ENCODE results near the gene GPR162.

Gene GPR162, protein sequence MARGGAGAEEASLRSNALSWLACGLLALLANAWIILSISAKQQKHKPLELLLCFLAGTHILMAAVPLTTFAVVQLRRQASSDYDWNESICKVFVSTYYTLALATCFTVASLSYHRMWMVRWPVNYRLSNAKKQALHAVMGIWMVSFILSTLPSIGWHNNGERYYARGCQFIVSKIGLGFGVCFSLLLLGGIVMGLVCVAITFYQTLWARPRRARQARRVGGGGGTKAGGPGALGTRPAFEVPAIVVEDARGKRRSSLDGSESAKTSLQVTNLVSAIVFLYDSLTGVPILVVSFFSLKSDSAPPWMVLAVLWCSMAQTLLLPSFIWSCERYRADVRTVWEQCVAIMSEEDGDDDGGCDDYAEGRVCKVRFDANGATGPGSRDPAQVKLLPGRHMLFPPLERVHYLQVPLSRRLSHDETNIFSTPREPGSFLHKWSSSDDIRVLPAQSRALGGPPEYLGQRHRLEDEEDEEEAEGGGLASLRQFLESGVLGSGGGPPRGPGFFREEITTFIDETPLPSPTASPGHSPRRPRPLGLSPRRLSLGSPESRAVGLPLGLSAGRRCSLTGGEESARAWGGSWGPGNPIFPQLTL

DNA sequence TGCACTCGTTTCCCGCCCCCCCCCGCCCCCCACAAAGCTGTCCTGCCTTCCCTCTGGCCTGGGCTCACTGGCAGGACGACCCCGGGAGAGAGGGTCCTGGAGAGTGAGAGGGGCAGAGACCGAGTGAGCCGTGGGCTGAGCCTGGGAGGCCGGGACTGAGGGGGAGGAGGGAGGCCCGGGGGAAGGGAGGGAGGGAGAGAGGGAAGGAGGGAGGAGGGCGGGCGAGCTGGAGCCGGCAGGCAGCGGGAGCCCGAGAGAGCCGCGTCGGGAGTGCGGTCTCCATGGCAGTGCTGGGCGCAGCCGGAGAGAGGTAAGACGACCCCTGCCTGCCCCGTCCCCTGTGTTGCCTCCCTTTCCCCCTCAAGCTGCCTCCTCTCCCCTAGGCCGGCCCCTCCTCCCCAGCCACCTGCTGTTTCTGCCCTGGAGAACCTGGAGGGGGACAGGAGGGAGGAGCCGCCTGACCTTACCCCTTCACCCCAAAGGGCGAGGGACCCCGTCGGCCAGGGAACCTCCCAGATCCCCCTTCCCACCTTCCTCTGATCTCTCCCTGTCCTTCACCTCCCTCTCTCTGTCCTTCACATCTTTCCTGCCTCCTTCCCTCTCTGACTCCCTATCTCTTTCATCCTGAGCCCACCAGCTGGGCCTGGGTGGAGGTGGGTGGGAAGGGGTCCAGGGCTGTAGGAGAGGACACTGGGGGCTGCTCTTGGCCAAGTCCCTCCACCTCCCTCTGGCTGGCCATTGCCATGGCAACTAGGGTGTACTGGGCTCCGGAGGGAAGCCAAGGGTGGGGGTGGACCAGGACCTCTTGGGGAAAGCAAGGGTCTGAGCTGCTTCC is at the start of gene GPR162:
Gene GPR162 (plus strand): TSS at position 231 of the 835 bp plus-strand sequence. CDS start 2,078 bp downstream, outside the sequence.
- no peak for DNase-seq

GRCh38 chr12:6772331-6772695 is 49.3 kb upstream of the GPR162 start, which contains the start of gene LAG3:
LAG3 (plus strand) TSS chr12:6772520; CDS start chr12:6772853, 333 bp downstream.
- DNase-seq: peak; percentile 31

DNA sequence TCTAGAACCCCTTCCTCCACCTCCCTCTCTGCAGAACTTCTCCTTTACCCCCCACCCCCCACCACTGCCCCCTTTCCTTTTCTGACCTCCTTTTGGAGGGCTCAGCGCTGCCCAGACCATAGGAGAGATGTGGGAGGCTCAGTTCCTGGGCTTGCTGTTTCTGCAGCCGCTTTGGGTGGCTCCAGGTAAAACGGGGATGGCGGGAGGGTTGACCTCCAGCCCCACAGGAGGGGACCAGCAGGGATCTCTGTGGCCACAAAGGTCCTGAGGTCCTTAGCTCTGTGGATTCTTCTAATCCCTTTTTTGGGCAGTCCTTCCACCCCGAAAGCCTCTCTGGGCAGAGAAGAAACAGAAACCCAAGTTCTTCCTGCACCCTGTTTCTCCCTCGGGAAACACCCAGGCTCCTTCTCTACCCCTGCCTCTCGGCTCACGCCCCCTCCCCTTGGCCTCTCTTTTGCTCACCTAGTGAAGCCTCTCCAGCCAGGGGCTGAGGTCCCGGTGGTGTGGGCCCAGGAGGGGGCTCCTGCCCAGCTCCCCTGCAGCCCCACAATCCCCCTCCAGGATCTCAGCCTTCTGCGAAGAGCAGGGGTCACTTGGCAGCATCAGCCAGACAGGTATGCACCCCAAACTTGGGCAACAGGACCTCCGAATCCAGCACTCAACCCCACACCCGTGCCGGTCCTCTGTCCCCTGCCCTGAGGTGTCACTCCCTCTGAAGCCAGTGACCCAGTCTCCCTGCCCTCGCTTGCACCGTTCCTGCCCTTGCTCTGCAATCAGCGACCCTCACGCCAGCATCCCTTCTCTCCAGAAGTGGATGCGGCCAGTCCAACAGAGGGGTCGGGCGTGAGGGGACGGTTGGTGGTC is 48.7 kb upstream of the GPR162 start:
- no peak for DNase-seq

DNA sequence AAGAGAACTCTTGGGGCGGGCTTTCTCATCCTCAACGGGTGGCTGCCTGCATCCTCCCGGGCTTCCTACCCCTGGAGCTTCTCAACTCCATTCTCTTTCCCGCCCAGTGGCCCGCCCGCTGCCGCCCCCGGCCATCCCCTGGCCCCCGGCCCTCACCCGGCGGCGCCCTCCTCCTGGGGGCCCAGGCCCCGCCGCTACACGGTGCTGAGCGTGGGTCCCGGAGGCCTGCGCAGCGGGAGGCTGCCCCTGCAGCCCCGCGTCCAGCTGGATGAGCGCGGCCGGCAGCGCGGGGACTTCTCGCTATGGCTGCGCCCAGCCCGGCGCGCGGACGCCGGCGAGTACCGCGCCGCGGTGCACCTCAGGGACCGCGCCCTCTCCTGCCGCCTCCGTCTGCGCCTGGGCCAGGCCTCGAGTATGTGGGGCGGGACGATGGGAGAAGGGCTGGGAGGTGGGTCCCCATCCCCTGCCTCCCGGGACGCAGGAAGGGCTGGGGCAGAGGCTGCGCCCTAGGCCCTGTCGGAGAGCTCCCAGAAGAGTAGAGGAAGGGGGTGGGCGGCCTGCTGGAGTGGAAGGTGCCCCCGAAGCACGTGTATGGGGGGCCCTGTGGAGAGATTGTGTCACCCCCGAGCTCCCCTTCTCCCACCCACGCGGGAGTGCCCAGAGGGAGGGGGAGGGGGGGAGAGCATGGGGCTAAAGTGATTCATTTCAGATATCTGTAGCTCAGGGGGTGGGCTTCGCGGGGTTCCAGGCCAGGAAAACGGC is 47.9 kb upstream of the GPR162 start:
- DNase-seq: no peak

- DNase-seq: peak; percentile 61
These were observed 47.0 kb upstream of the GPR162 start for GRCh38 chr12:6774499-6775062.

DNA sequence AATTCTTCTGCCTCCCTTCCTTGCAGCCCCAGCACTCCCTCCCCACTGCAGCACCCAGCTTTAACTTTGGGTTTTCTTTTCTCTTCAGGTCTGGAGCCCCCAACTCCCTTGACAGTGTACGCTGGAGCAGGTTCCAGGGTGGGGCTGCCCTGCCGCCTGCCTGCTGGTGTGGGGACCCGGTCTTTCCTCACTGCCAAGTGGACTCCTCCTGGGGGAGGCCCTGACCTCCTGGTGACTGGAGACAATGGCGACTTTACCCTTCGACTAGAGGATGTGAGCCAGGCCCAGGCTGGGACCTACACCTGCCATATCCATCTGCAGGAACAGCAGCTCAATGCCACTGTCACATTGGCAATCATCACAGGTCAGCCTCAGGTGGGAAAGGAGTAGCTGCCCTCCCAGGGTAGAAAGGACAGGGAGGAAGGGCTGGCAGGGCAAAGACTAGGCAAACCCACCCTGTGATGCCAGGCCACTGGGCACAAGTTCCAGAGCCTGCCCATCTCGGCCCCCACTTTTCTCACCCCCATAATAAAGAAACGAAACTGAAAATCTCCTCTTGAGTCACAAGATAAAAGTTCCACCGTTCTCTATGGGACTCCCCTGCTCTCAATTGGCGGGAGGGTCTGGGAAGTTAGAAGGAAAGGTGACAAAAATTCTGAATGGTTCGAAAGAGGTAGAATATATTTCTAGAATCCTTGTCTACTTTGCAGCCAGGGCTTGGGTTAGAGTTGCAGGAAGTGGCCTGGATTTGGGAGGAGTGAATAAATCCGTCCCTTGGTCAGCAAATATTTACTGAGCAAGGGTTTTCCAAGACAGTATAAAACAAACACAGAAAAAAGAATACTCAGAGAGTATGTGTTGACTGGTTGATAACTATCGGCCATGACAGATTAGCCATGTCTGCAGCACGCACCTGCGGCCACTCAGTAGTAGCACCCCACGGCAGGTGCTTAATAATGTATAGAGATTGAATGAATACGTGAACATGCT is 46.1 kb upstream of the GPR162 start:
- DNase-seq: no peak

DNA sequence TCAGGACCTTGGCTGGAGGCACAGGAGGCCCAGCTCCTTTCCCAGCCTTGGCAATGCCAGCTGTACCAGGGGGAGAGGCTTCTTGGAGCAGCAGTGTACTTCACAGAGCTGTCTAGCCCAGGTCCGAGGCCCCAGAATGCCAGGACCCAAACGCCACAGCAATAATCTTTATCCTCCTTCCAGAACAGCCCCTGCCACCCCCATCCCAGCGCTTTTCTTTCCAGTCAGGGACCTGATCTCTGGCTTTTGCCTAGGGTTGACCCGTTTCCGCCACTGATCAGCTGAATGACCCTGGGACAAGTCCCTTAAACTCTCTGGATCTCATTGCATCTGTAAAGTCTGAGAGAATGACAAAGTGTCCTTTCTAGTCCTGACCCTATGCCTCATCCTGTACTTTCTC is 44.2 kb upstream of the GPR162 start:
- no peak for DNase-seq

DNA sequence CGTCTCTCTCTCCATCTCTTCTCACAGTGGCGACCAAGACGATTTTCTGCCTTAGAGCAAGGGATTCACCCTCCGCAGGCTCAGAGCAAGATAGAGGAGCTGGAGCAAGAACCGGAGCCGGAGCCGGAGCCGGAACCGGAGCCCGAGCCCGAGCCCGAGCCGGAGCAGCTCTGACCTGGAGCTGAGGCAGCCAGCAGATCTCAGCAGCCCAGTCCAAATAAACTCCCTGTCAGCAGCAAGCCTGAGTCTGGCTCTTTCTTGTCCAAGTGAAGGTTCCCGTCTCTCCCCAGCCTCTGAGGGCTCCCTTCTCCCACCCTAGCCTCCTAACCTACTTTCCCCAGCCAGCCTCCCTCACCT is 43.4 kb upstream of the GPR162 start:
- no peak for DNase-seq

DNA sequence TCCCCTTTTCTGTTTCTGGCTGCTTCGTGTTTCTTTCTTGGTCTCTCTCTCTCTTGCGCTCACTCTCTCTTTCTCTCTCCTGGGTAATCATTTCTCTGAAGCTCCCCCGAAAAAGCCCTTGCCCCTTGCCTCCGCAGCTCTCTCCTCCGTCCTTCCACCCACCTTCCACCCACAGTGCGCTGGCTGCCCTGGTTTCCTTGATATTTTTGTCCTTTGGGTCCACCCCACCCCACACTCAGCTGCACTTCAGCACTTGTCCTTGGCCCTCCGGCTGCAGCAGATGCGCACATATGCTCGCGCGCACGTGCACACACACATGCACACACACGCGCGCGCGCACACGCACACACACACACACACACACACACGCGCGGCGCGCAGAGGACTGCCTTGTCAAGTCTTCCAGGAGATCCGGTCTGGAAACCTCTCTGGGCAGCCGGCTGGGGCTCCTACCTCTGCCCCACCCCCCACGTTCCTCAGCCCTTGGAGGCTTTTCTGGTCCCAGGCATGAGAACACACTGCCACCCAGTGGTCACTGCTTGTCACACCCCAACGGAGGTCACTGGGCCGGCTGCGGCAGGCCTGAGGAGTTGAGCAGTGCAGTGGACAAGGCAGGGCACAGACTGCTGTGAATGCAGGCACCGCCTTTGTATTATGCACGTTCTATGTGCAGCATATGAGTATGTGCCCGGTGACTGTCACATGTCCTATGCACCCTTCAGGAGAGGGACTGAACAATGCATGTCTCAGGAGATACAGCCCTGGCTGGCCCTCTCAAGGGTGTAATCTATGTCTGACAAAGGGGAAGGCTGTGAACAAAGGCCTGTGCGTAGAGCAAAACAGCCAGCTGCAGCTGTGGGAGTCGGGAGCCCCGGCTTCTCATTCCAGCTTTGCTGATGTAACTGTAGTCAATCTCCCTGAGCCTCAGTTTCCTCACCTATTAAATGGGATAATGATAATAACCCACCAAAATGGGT is 42.8 kb upstream of the GPR162 start:
- peak; percentile 89 for DNase-seq

DNA sequence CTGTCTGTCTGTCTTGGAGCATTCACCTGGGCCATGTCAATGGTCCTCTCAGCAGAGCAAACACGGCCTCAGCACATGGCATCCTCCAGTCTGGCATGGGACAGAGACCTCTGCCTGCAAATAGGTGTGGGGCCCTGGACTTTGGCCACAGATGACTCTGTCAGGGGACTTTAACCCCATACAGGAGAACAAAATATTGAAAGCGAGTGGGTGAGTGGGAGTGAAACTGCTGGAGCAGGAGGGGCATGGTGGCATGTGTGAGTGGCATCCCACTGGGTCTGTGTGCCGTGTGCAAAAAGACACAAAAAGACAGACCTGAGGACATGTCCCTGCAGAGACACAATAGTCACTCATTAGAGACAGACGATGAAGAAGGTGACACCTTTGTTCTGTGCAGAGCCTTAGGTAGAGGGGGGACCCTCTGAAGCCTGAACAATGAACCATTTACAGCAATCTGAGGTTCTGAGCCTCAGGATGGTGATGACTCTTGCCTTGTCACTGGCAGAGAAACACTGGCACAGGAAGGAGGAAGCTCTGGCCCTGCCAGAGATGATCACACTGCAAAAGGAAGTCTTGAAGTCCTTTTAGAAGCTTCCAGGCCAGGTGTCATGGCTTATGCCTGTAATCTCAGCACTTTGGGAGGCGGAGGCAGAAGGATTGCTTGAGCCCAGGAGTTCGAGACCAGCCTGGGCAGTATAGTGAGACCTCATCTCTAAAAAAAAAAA is 41.8 kb upstream of the GPR162 start:
- DNase-seq: no peak

GRCh38 chr12:6780573-6780972 is 41.0 kb upstream of the GPR162 start:
- DNase-seq: no peak

- no peak for DNase-seq
These were observed 39.5 kb upstream of the GPR162 start for GRCh38 chr12:6782119-6782518.

- DNase-seq: no peak
These were observed 38.6 kb upstream of the GPR162 start for GRCh38 chr12:6782850-6783566.

DNA sequence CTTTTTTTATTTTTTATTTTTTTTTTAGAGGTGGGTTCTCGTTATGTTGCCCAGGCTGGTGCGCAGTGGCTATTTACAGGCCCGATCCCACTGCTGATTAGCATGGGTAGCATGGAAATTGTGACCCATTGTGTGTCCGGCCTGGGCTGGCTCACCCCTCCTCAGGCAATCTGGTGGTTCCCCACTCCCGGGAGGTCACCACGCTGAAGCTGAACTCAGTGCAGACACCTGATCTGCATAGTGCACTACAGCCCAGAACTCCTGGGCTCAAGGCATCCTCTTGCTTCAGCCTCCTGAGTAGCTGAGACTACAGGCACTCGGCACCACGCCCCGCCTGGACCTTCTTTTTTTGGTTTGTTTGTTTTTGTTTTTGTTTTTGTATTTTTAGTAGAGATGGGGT is 37.8 kb upstream of the GPR162 start:
- no peak for DNase-seq

- DNase-seq: no peak
These were observed 37.3 kb upstream of the GPR162 start for GRCh38 chr12:6784296-6784695.

- DNase-seq: no peak
These were observed 36.9 kb upstream of the GPR162 start for GRCh38 chr12:6784761-6785160.

DNA sequence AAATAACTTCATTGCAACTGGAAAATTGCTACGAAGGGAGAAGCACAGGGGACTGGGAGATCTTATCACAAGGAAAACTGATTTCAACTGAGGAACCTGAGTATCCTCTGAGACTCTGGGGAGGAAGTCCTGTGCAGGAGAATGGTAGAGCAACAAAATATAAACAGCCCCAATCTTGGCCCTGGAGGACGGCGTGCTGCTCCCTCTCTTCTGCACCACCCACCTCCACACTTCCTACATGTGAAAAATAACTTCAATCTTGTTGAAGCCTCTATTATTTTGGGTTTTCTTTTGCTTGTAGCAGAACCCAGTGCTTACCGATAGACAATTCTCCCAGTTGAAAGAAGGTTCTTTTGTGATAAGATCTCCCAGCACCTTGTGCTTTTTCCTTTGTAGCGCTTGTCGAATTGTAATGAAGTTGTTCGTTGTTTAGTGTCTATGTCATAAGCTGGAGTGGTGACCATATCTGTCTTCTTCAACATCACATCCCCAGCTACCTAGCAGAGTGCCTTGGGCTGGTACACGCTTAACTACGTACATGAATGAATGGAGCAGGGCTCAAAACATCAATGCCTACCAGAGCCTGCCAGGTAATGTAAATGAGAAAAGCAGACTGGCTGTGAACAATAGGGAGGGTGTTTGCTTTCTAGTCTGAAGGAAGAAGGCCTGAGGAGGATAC is 35.1 kb upstream of the GPR162 start:
- DNase-seq: no peak
